ENCODE results near the gene ZNF451.

ZNF451 gene

DNA sequence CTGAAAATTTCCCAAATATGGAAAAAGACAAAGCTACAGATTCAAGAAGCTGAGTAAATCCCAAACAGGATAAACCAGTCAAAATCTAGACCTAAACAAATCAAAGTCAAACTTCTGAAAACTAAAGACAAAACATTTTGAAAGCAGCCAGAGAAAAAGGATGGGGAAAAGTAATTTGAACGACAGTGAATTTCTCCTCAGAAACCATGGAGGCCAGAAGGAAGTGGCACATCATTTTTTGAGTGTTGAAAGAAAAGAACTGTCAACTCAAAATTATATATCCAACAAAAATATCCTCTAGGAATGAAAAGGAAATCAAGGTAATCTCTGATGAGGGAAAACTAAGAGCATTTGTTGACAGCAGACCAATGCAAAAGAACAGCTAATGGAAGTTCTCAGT, 125.3 kb downstream of the ZNF451 start:
- DNase-seq: no peak

DNA sequence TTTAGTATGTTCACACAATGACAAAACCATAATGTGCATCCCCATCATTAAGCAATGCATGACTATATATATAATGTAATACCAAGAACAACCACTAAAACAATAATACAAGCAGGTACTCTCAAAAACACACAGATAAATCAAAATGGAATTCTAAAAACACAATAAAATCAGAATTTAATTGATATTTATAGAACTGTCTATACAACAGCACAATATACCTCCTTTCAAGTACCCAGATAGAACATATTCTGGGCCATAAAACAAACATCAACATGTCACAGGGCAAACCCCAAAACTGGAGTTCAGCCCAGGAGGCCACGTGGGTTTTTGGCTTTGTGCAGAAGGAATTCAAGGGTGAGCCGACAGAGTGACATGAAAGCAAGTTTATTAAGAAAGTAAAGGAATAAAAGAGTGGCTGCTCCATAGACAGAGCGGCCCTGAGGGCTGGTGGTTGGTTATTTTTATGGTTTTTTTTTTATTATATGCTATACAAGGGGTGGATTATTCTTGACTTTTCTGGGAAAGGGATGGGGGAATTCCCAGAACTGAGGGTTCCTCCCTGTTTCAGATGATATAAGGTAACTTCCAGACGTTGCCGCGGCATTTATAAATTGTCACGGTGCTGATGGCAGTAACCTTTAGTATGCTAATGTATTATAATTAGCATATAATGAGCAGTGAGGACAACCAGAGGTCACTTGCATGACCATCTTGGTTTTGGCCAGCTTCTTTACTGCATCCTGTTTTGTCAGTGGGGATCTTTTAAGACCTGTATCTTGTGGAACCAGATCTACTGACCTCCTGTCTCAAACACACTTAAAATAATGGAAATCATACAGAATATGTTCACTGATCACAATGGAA, 126.5 kb downstream of the ZNF451 start:
- DNase-seq: no peak

DNA sequence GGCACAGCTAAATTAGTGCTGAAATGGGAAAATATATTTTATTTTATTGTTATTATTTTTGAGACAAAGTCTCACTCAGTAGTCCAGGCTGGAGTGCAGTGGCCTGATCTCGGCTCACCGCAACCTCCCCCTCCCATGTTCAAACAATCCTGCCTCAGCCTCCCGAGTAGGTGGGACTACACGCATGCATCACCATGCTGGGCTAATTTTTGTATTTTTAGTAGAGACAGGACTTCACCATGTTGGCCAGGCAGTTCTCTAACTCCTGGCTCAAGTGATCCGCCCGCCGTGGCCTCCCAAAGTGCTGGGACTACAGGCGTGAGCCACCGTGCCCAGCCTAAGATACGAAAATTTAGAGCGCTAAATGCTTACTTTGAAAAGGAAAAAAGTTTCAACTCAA, 127.3 kb downstream of the ZNF451 start:
- no peak for DNase-seq
